ENCODE results near the gene GPR142. TPM values are rescaled to one million over a fixed set of nuclear protein-coding genes. Genes with fewer than 3 reads are reported as not detected.

Gene GPR142
- total and polyA plus RNA-seq, 8 donors: not detected

Small RNAs within 50 kb of the gene (small RNA-seq; reads per million reads assigned to genes)
- 0 to 0.07 (median 0) reads per million in 4 donors for gene RNA5SP448

Other genes with a start within 250 kb of the GPR142 start
- 1,000 to 10,000 TPM in 1 of 5 donors, 100 to 1,000 TPM in 3, 10 to 100 TPM in 1; 37.7 to 1,270 (median 232) TPM for gene RPL38, start 163.8 kb upstream of the GPR142 start, total RNA-seq
- 1,000 to 10,000 TPM; 1,436 to 1,839 (median 1,751) TPM for gene RPL38, start 163.8 kb upstream of the GPR142 start, polyA plus RNA-seq
- 10 to 100 TPM in 1 of 5 donors, 1 to 10 TPM in 3, under 1 TPM in 1; 0.58 to 17.9 (median 2.8) TPM for gene TTYH2, start 153.9 kb upstream of the GPR142 start, total RNA-seq
- 1 to 10 TPM; 1.2 to 1.8 (median 1.3) TPM for gene TTYH2, start 153.9 kb upstream of the GPR142 start, polyA plus RNA-seq
- not detected for gene DNAI2, start 93.3 kb upstream of the GPR142 start, total RNA-seq
- gene DNAI2, start 93.3 kb upstream of the GPR142 start, polyA plus RNA-seq: not detected
- gene KIF19, start 41.3 kb upstream of the GPR142 start, total RNA-seq: 10 to 100 TPM in 1 of 5 donors, under 1 TPM in 1, not detected in 3; 0.58 to 44.3 TPM
- gene KIF19, start 41.3 kb upstream of the GPR142 start, polyA plus RNA-seq: under 1 TPM; 0.20 to 0.62 (median 0.46) TPM
- gene BTBD17, start 5.6 kb upstream of the GPR142 start, total RNA-seq: not detected
- gene BTBD17, start 5.6 kb upstream of the GPR142 start, polyA plus RNA-seq: not detected
- gene GPRC5C, start 64.6 kb downstream of the GPR142 start, total RNA-seq: 100 to 1,000 TPM in 4 of 5 donors, 10 to 100 TPM in 1; 66.5 to 321 (median 141) TPM
- 100 to 1,000 TPM in 2 of 3 donors, 10 to 100 TPM in 1; 84.5 to 145 (median 117) TPM for gene GPRC5C, start 64.6 kb downstream of the GPR142 start, polyA plus RNA-seq
- 1 to 10 TPM in 3 of 5 donors, not detected in 2; 3.1 to 8.0 (median 5.3) TPM for gene CD300A, start 99.1 kb downstream of the GPR142 start, total RNA-seq
- gene CD300A, start 99.1 kb downstream of the GPR142 start, polyA plus RNA-seq: 1 to 10 TPM; 1.8 to 4.7 (median 2.7) TPM
- gene CD300LB, start 164.0 kb downstream of the GPR142 start, total RNA-seq: not detected
- gene CD300LB, start 164.0 kb downstream of the GPR142 start, polyA plus RNA-seq: under 1 TPM in 1 of 3 donors, not detected in 2; 0.25 TPM
- 1 to 10 TPM in 1 of 5 donors, not detected in 4; 1.6 TPM for gene CD300C, start 178.6 kb downstream of the GPR142 start, total RNA-seq
- under 1 TPM in 2 of 3 donors, not detected in 1; 0.13 to 0.75 TPM for gene CD300C, start 178.6 kb downstream of the GPR142 start, polyA plus RNA-seq
- gene CD300H, start 200.0 kb downstream of the GPR142 start, total RNA-seq: not detected
- not detected for gene CD300H, start 200.0 kb downstream of the GPR142 start, polyA plus RNA-seq
- gene CD300LD, start 224.8 kb downstream of the GPR142 start, total RNA-seq: not detected
- gene CD300LD, start 224.8 kb downstream of the GPR142 start, polyA plus RNA-seq: not detected

Measured in stomach (tissue), 8 donors.